Esophagus (tissue), 2 donors: ENCODE measurements around the gene UQCRQ. TPM values are rescaled to one million over a fixed set of nuclear protein-coding genes. Genes with fewer than 3 reads are reported as not detected.
A peak's percentile ranks its signal among the peaks of the same experiment; 100 is the strongest.

Experiments used
- H3K27ac ChIP-seq, 2 donors: one replicate each; pipeline ENCODE4 v1.5.1; 2013; ENCODE audit warnings: low read depth in 2 of 2, mild to moderate bottlenecking in 2 of 2, inconsistent platforms in 1 of 2, low read length in 1 of 2, moderate library complexity in 1 of 2
- H3K27me3 ChIP-seq, 2 donors: one replicate each; pipeline ENCODE4 v1.6.1; 2013; ENCODE audit warnings: low read length in 2 of 2, control low read depth in 1 of 2, mild to moderate bottlenecking in 1 of 2; ENCODE audit not compliant: insufficient read depth in 2 of 2, control insufficient read depth in 1 of 2
- H3K36me3 ChIP-seq, 2 donors: one replicate each; pipeline ENCODE4 v1.6.1; 2013; ENCODE audit warnings: low read length in 1 of 2; ENCODE audit not compliant: control insufficient read depth in 2 of 2, insufficient read depth in 2 of 2
- H3K4me1 ChIP-seq, 2 donors: one replicate each; pipeline ENCODE4 v1.6.1; 2013; ENCODE audit warnings: low read length in 1 of 2; ENCODE audit not compliant: control insufficient read depth in 2 of 2, insufficient read depth in 2 of 2
- H3K4me3 ChIP-seq, 2 donors: one replicate each; pipeline ENCODE4 v1.5.1; 2013; ENCODE audit warnings: low read length in 2 of 2, mild to moderate bottlenecking in 2 of 2, low read depth in 1 of 2, moderate library complexity in 1 of 2
- H3K9me3 ChIP-seq, 2 donors: one replicate each; pipeline ENCODE4 v1.6.1; 2013; ENCODE audit warnings: mild to moderate bottlenecking in 2 of 2, low read depth in 1 of 2, low read length in 1 of 2, moderate library complexity in 1 of 2; ENCODE audit not compliant: control insufficient read depth in 2 of 2, insufficient read depth in 1 of 2
- WGBS, 2 donors: extraction: QIAGEN DNeasy Blood & Tissue Kit; methylation state at CpG; one replicate each; pipeline ENCODE4 v1.1.7; 2013; 5-methylcytosine and 5-hydroxymethylcytosine counted together
- polyA plus RNA-seq, 2 donors: library from polyadenylated mRNA; stranded (reverse); fragments of 200-250 nt; gene quantifications; one replicate each; pipeline ENCODE4 v1.2.3, GENCODE V29; 2013
- donor health status: healthy with polysubstance abuse.
- donor health status: Bipolar disorder and iron deficiency.

The UQCRQ gene
- polyA plus RNA-seq, 2 donors = 351 to 424 TPM

GRCh38 chr5:132860742-132861141, 5.7 kb upstream of the UQCRQ start:
- Histone ChIP-seq H3K27ac (no peak overlapping the region), H3K4me3 (no peak overlapping the region), H3K4me1 (no peaks in the 10 kb centered on the region), H3K36me3 (no peaks in the 10 kb centered on the region), H3K27me3 (no peaks in the 10 kb centered on the region), H3K9me3 (no peaks in the 10 kb centered on the region)
- WGBS, 2 donors = 72 to 82% methylated on average over 5 of the region's 5 CpGs

DNA sequence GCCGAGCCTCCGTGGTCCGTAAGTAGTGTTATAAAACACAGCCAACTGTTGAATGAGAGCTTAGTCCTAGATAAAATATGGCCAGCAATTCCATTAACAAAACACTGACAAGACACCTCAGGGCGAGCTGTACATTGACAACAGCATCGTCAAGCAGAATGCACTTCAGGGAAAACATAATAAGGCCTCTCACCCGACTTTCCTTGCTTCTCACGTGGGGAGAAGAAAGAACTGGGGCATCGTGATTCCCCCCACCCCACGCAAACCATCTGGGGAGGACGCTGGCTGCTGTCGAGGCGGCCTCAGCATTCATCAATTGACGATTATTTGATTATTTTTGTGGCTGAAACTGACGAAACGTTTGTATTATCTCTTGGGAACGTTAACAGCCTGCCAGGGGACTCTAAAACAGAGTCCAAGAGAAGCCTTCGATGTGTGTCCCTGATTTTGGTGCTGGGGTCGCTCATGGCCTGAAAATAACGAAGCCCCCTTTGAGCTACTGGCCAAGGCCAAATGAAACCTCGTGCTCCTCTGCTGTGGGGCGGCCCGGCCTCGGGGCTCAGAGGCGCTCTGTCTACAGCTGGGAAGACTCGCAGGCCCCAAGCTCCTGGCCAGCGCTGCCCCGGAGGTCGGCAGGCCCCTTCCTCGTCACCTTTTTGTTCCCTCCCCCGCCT, 637 bp upstream of the UQCRQ start:
- Histone ChIP-seq H3K36me3 (peaks cover 6% of the 10 kb centered on the region in 2 donors), H3K9me3 (no peaks in the 10 kb centered on the region), H3K4me1 (peaks cover 0 to 2% of the 10 kb centered on the region in 2 donors), H3K27ac (peak overlapping the region; percentile 88 to 92), H3K27me3 (no peaks in the 10 kb centered on the region), H3K4me3 (peak overlapping the region; percentile 86 to 95)
- 28 to 30% methylated on average over 30 of the region's 30 CpGs for WGBS, 2 donors

DNA sequence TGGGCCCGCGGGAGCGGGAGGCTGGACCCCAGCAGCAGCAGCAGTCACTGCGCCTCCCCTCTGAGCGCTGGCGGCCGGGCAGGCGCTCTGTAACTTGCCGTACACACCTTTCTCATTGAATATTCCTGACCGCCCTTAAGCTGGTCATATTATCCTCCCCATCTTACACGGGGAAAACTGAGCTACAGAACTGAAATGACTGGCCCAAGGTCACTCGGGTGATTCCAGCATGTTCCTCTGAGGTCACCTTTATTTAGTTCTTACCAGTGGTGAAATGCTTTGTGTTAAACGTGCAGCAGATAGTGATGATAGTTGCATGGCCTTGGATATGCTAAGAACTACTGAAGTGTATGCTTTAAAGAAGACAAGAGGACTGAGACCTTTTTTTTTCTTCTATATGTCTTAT, 607 bp downstream of the UQCRQ start:
- peak overlapping the region; percentile 92 to 94 for H3K27ac ChIP-seq
- 1 to 2% methylated on average over 10 to 13 of the region's 13 CpGs for WGBS, 2 donors
- H3K4me1 ChIP-seq = peaks cover 0 to 2% of the 10 kb centered on the region in 2 donors
- H3K9me3 ChIP-seq = no peaks in the 10 kb centered on the region
- peak overlapping the region; percentile 86 to 95 for H3K4me3 ChIP-seq
- H3K36me3 ChIP-seq = peaks cover 6 to 7% of the 10 kb centered on the region in 2 donors
- no peaks in the 10 kb centered on the region for H3K27me3 ChIP-seq

DNA sequence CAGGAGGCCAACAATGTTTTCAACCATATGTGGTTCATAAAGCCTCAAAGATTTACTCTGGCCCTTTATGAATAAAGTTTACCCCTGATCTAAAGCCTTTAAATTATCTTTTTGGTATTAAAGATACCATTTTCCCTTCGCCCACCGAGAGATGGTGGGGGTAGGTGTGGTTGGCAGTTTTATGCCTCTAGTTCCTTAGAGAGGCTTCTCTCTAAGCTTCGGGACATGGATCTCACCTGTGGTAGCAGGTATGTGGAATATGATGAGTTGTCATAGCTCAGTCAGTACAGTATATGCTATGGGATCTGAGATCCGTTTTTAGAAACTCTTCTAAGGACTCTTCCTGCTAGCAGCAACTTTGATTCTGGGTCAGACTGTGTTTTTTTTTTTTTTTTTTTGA, 2.3 kb downstream of the UQCRQ start:
- no peaks in the 10 kb centered on the region for H3K27me3 ChIP-seq
- WGBS, 2 donors = 78 to 88% methylated on average over 4 of the region's 4 CpGs
- H3K27ac ChIP-seq = no peak overlapping the region
- H3K36me3 ChIP-seq = peaks cover 6 to 10% of the 10 kb centered on the region in 2 donors
- no peak overlapping the region for H3K4me3 ChIP-seq
- H3K9me3 ChIP-seq = no peaks in the 10 kb centered on the region
- peaks cover 0 to 2% of the 10 kb centered on the region in 2 donors for H3K4me1 ChIP-seq

DNA sequence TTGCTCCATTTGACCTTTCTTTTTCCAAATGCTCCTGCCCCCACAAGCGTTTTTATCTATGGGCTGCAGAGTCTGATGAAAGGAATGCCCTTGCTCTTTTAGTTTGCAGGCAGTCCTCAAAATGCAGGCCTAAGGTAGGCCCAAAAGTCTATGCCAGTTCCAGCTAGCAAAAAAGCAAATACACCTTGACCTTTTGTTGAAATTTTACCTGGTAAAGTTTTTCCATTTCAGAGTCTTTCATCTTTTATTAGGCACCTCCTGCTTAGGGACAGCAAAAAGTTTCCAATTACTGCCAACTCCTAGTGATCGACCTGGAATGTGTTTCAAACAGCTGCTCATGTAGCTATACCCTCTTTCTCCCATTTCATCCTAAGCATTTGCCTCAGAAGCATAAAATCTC, 4.4 kb downstream of the UQCRQ start:
- no peak overlapping the region for H3K27ac ChIP-seq
- peaks cover 6 to 13% of the 10 kb centered on the region in 2 donors for H3K36me3 ChIP-seq
- 68 to 71% methylated on average over 2 of the region's 2 CpGs for WGBS, 2 donors
- no peaks in the 10 kb centered on the region for H3K9me3 ChIP-seq
- H3K4me3 ChIP-seq = no peak overlapping the region
- no peaks in the 10 kb centered on the region for H3K27me3 ChIP-seq
- H3K4me1 ChIP-seq = peaks cover 2% of the 10 kb centered on the region in 2 donors

- peaks cover 2% of the 10 kb centered on the region in 2 donors for H3K4me1 ChIP-seq
- H3K27me3 ChIP-seq = no peaks in the 10 kb centered on the region
- H3K4me3 ChIP-seq = no peak overlapping the region
- no peaks in the 10 kb centered on the region for H3K9me3 ChIP-seq
- H3K36me3 ChIP-seq = peaks cover 6 to 13% of the 10 kb centered on the region in 2 donors
- H3K27ac ChIP-seq = no peak overlapping the region
- WGBS, 2 donors = 69 to 72% methylated on average over 5 of the region's 5 CpGs
These were observed 5.2 kb downstream of the UQCRQ start for GRCh38 chr5:132871459-132872284.

GRCh38 chr5:132872788-132873118, 6.3 kb downstream of the UQCRQ start:
- H3K4me3 ChIP-seq = no peak overlapping the region
- peaks cover 6 to 13% of the 10 kb centered on the region in 2 donors for H3K36me3 ChIP-seq
- no peaks in the 10 kb centered on the region for H3K27me3 ChIP-seq
- WGBS, 2 donors = 83 to 94% methylated on average over 1 of the region's 1 CpG
- H3K4me1 ChIP-seq = peaks cover under 1 to 3% of the 10 kb centered on the region in 2 donors
- H3K9me3 ChIP-seq = no peaks in the 10 kb centered on the region
- no peak overlapping the region for H3K27ac ChIP-seq

DNA sequence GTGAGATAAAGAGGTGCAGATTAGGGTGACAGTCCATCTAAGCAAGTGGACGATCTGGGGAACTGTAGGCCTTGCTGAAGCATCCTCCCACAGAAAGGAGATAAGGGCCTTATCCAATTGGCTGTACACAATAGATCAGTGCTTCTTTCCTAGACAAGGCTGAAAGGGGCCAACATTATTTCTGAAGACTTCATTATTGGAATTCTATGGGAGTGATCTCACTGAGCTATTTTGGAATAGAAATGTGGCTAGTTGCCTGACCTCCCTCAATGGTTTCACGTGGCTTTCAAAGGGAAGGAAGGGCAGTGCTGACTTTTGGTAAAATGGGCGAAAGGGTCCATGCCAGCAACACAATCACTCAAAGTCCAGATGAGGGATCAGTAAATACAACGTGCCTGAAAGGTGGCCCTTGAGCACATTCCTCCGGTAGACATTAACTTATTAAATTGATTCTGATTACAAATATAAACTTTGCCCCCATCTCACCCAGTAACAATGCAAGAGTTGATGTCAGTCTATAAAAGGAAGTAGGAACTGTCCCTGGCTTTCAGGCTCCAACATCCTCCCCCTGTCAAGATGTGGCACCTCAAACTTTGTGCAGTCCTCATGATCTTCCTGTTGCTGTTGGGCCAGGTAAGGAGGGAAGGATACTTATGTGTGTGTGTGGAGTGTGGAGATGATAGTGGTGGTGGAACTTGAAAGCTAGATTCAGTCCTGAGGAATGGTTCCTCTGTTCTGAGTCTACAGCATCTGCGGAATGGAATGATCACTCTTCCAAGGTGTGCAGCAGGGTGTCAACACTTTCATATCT, 6.9 kb downstream of the UQCRQ start, which contains the start of gene LEAP2:
Gene LEAP2 (plus strand): TSS at position 550 of the 811 bp plus-strand sequence. CDS start 27 bp downstream, at position 577.
- H3K4me3 ChIP-seq = no peak within 1 kb of the TSS
- peaks cover 6 to 12% of the 10 kb centered on the region in 2 donors for H3K36me3 ChIP-seq

GRCh38 chr5:132873930-132874271, 7.5 kb downstream of the UQCRQ start:
- Histone ChIP-seq H3K27ac (no peak overlapping the region), H3K36me3 (peaks cover 6 to 12% of the 10 kb centered on the region in 2 donors), H3K4me3 (no peak overlapping the region), H3K27me3 (no peaks in the 10 kb centered on the region), H3K4me1 (peaks cover 2 to 6% of the 10 kb centered on the region in 2 donors), H3K9me3 (no peaks in the 10 kb centered on the region)
- 91 to 94% methylated on average over 3 of the region's 3 CpGs for WGBS, 2 donors

More for the DNA sequence above, 6.9 kb downstream of the UQCRQ start, which contains the start of gene LEAP2:
- H3K27ac ChIP-seq = no peak within 1 kb of the TSS
- H3K9me3 ChIP-seq = no peaks in the 10 kb centered on the region
- no peaks in the 10 kb centered on the region for H3K27me3 ChIP-seq
- peaks cover 2 to 6% of the 10 kb centered on the region in 2 donors for H3K4me1 ChIP-seq
- WGBS, 2 donors = 53 to 63% methylated on average over 6 of the region's 6 CpGs
